ENCODE data around the gene SCMH1. TPM values are rescaled to one million over a fixed set of nuclear protein-coding genes. Genes with fewer than 3 reads are reported as not detected.
"Not testable (repeated sequence)": the region's sequence is repeated elsewhere in the genome, so short reads cannot be mapped to it uniquely, and the experiment has no call there.

Gene SCMH1
- total RNA-seq, 2 experiments from 2014 or later: 23.6 to 24.4 TPM

GRCh38 chr1:41222496-41222895 is 19.6 kb downstream of the SCMH1 start:
- ChIA-PET POLR2A (no interaction called here), CTCF (no interaction called here)

DNA sequence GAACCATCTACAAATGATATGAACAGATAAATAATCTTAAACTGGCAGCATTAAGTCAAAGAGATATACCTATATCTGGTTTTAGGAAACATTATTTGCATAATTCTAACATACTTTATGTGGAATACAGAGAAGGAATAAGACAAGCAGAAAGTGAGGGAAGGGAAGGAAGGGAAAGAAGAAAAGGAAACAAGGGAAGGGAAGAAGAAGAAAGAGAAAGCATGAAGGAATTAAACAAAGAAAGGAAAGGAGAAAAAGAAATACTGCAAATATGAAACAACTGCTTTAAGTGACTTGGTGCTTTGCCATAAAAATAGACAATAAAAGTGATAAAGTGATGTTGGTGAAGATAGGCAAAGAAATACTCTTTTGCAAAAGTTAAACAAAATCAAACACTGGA is 20.1 kb downstream of the SCMH1 start:
- POLR2A ChIA-PET: no interaction called here
- CTCF ChIA-PET: no interaction called here

DNA sequence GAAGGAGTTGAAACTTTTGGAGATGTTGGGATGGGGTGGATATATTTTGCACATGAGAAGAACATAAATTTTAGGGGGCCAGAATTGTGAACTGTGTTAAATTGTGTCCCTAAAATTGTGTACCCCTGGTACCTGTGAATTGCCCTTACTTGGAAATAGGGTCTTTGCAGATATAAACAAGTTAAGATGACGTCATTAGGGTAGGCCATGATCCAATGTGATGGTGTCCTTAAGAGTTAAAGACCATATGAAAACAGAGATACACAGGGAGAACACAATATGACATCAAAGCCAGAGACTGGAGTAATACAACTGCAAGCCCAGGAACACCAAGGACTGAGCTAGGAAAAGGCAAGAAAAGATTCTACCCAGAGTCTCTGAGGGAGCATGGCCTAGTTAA is 24.0 kb downstream of the SCMH1 start:
- ChIA-PET POLR2A (no interaction called here), CTCF (no interaction called here)

DNA sequence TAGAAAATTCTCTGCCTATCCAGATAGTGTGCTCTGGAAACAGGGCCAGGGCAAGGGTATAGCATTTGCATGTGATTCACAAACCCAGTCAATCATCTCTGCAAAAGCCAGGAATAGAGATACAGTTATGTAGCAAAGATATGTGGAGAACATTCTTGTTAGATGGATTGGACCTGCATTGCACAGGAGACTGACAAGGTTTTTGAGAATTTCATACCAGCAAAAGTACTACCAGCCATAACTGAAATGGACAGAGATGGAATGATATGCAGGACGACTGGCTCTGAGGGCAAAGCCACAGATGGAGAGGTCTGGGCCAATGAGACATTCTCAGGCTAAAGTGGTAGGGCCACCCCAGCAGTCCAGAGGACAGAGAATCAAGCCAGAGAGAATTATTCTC is 24.7 kb downstream of the SCMH1 start:
- CTCF ChIA-PET: no interaction called here
- POLR2A ChIA-PET: no interaction called here

GRCh38 chr1:41215623-41216022 is 26.5 kb downstream of the SCMH1 start:
- POLR2A ChIA-PET: no interaction called here
- CTCF ChIA-PET: no interaction called here

GRCh38 chr1:41213341-41213740 is 28.8 kb downstream of the SCMH1 start:
- POLR2A ChIA-PET: no interaction called here
- CTCF ChIA-PET: no interaction called here

DNA sequence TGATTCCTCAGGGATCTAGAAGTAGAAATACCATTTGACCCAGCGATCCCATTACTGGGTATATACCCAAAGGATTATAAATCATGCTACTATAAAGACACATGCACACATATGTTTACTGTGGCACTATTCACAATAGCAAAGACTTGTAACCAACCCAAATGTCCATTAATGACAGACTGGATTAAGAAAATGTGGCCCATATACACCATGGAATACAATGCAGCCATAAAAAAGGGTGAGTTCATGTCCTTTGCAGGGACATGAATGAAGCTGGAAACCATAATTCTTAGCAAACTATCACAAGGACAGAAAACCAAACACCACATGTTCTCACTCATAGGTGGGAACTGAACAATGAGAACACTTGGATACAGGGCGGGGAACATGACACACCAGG is 30.5 kb downstream of the SCMH1 start:
- POLR2A ChIA-PET, CTCF ChIA-PET: not testable (repeated sequence)

DNA sequence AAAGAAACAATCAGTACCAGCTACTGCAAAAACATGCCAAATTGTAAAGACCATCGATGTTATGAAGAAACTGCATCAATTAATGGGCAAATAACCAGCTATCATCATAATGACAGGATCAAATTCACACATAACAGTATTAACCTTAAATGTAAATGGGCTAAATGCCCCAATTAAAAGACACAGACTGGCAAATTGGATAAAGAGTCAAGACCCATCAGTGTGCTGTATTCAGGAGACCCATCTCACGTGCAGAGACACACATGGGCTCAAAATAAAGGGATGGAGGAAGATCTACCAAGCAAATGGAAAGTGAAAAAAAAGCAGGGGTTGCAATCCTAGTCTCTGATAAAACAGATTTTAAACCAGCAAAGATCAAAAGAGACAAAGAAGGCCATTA is 35.1 kb downstream of the SCMH1 start:
- CTCF ChIA-PET: not testable (repeated sequence)

DNA sequence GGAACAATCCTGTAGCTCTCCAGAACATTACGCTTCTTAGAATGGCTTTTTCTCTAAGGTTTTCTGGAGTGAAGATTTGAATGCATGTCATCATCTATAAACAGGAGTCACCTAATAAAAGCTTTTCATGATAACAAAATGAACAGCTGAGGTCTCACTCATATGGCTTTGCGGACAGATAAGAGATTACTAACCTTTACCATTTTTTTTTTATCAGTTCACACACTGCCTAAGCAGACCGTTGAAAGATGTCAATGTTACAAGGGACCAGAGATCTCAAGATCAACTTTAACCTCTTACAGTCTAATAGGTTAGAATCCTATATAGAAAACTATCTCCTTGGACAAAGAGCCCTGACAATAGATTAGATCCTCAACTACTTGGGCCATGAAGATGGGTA is 41.4 kb downstream of the SCMH1 start:
- ChIA-PET CTCF (no interaction called here), POLR2A (no interaction called here)

More for the DNA sequence above, 35.1 kb downstream of the SCMH1 start:
- POLR2A ChIA-PET: not testable (repeated sequence)

DNA sequence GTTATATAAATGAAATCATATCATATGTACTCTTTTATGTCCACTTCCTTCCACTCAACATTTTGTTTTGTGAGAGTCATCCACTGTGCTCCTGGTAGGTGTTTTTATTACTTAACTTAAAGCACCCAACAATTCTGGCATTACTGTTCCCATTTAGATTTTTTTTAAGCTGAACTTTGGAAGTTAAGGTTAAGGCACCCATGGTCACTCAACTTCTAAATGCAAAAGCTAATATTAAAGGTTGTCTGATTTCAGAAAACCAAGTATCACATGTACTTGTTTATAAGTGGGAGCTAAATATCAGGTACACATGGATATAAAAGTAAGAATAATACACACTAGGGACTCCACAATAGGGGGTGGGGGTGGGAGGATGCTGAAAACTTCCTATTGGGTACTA is 42.7 kb downstream of the SCMH1 start:
- POLR2A ChIA-PET: interaction anchor here (0.7 kb wide), 1 partner anchor 44 kb away, joined by 7 read pairs; no protein-coding TSS in a partner anchor

DNA sequence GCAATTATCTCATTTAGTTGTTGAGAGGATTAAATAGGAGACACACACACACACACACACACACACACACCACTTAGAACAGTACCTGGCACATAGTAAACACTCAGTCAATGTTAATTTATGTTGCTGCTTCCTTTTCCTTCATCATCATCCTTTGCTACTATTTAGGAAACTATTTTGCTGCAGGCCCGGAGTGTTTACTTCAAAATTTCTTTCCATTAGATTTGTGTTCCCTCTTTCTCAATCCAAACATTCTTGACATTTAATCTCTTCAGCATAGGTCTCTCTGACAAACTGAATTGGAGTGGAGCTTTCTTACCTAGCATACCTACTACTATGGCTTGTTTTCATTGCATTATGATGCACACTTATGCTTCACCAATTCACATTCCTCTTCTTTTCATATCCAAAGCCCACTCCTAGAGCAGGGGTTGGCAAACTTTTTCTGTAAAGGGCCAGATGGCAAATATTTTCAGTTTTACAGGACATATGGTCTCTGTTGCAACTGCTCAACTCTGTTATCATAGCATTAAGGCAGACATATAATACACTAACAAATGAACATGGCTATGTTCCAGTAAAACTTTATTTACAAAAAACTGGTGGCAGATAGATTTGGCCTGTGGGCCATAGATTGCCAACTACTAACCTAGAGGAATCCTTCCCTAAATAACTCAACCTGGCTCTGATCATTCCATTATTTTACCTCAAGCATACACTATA is 49.5 kb downstream of the SCMH1 start:
- CTCF ChIA-PET: no interaction called here
- POLR2A ChIA-PET: no interaction called here

More for the DNA sequence above, 42.7 kb downstream of the SCMH1 start:
- CTCF ChIA-PET: no interaction called here

GRCh38 chr1:41184446-41184845 is 57.7 kb downstream of the SCMH1 start:
- CTCF ChIA-PET: no interaction called here
- POLR2A ChIA-PET: no interaction called here

DNA sequence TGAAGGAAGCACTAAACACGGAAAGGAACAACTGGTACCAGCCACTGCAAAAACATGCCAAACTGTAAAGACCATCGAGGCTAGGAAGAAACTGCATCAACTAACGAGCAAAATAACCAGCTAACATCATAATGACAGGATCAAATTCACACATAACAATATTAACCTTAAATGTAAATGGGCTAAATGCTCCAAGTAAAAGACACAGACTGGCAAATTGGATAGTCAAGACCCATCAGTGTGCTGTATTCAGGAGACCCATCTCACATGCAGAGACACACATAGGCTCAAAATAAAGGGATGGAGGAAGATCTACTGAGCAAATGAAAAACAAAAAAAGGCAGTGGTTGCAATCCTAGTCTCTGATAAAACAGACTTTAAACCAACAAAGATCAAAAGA is 63.9 kb downstream of the SCMH1 start:
- CTCF ChIA-PET, POLR2A ChIA-PET: not testable (repeated sequence)

DNA sequence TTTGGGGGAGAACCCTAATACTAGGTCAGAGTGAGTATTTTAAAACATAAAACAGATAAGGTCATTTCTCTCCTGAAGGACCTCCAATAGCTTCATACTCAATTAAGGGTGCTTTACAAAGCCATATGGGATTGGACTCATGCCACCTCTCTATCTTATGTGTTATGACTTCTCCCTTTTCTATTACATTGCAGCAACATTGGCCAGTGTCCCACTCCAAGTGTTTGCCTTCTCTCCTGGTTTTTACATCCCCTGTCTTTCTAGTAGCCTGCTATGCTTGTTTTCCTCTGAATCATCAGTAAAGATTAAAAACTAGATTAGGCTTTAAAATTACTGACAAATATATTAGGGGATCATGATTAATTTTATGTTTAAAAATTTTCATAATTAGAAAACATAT is 66.6 kb downstream of the SCMH1 start:
- ChIA-PET POLR2A (no interaction called here), CTCF (interaction anchor here (0.7 kb wide), 1 partner anchor 17 kb away, joined by 4 read pairs; no protein-coding TSS in a partner anchor)

DNA sequence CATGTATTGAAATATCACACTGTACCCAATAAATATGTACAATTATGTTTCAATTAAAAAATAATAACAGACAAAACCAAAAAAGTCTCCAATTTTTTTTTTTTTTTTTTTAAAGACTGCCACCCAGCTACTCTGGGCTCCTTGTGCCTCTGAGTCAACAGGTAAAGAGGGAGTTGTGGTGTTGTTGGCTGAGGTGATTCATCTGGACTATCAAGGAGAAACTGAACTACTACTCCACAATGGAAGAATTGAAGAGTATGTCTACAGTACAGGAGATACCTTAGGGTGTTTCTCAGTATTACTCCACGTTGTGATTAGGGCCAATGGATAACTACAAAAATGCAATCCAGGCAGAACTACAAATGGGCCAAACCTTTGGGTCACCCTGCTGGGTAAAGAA is 67.9 kb downstream of the SCMH1 start:
- ChIA-PET POLR2A (no interaction called here), CTCF (no interaction called here)

- ChIA-PET CTCF (no interaction called here), POLR2A (no interaction called here)
Measured at GRCh38 chr1:41173651-41174050, 68.5 kb downstream of the SCMH1 start.

GRCh38 chr1:41171266-41171874 is 70.7 kb downstream of the SCMH1 start:
- ChIA-PET CTCF (no interaction called here), POLR2A (no interaction called here)

- CTCF ChIA-PET: no interaction called here
- POLR2A ChIA-PET: no interaction called here
Measured at GRCh38 chr1:41169799-41170180, 72.3 kb downstream of the SCMH1 start.

DNA sequence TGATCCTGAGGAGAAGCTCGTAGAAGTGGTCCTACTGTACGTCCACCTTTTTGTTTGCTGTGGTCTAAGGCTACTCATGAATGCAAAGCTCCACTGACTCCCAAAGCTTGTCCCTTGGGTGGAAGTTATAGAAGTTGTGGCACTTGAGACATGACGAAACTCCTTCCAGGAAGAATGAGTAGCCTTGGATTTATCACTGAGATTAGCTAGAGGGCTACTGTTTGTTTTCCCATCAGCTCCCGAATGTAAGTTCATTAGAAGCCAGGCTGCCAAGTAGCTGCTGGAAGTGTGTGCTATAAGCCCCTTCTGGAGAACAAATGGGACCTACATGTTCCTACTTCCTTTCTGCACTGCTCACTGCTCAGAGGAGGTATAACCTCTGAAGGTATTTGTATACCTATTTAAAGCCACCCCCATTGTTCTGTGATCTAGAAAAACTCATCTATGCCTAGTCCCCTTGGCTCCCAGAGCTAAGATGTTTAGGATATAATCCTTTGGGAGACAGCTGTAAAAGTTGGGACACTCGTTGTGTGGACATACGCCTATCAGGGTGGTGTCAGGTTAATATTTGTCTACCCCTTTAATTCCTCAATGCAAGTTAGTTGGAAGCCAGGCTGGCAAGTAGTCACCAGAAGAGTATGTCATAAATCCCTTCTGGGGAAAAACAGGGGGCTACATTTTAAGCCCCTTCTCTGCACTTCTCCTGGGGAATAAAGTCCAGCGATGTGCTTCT is 72.9 kb downstream of the SCMH1 start:
- CTCF ChIA-PET: no interaction called here
- POLR2A ChIA-PET: no interaction called here

DNA sequence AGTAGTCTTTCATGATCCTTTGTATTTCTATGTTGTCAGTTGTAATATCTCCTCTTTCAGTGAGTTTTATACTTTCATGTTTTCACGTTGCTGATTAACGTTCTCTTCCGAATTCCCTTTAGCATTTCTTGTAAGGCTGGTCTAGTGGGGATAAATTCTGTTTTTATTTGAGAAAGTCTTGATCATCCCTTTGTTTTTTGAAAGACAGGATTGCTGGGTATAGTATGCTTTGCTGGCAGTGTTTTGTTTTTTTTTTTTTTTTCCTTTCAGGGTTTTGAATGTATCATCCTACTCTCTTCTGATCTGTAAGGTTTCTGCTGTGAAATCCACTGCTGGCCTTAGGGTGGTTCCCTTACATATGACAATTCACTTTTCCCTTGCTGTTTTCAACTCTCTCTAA is 74.4 kb downstream of the SCMH1 start:
- POLR2A ChIA-PET: no interaction called here
- CTCF ChIA-PET: no interaction called here

DNA sequence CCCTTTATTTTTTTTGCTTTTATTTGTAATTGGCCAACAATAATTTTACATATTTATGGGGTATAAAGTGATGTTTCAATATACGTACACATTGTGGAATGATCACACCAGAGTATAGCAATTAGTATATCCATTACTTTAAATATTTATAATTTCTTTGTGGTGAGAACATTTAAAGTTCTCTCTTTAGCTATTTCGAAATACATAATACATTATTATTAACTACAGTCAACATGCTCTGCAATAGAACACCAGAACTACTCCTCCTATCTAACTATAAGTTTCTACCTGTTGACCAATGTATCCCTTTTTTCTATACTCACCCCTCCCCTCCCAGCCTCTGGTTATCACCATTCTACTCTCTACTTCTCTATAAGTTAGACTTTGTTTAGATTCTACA is 77.4 kb downstream of the SCMH1 start:
- ChIA-PET POLR2A (no interaction called here), CTCF (interaction anchor here (0.9 kb wide), 1 partner anchor 44 kb away, joined by 3 read pairs; no protein-coding TSS in a partner anchor)
